GM23248 (cell line): ENCODE results near the gene ACO2.

ENCODE experiments used
- EZH2 ChIP-seq: fragments of 200-600 bp; sonication (generic); IDR thresholded peaks from 2 replicates; pipeline ENCODE4 v1.6.1; 2018; ENCODE audit warnings: antibody characterized with exemption, mild to moderate bottlenecking; ENCODE audit not compliant: insufficient read depth, poor library complexity, severe bottlenecking
- EZH2phosphoT487 ChIP-seq: fragments of 200-600 bp; sonication (generic); IDR thresholded peaks from 2 replicates; pipeline ENCODE4 v1.6.1; 2018; ENCODE audit warnings: antibody characterized with exemption, moderate library complexity, mild to moderate bottlenecking, low read depth; ENCODE audit not compliant: insufficient read depth

DNA sequence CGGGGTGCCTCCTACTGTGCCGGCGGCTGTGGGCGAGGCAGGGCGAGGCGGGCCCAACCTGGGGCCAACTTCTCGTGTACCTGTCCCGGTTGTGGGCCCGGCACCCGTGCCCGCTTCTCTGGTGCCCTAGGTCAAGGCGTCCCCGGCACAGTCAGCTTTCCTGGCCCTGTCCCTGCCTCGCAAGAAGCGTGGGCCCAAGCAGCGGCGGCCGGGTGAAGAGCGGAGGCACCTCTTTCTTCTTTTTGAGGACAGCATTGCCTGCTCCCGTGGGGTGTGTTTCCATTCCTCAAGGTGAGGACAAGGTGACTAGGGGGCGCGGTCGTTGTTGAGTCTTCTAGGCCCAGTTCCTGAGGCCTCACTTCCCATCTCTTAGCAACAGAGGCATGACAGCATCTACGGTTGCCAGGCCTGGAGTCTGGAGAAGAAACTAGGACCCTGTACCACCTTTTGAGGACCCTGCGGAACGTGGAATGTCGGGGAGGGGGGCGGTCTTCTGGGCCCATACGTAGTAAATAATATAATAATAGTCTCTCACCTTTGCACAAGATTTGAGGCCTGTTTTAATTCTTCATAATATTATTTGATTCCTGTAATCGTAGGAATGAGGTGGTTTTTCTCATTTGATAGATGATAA is 418 bp downstream of the ACO2 start:
- no peak for TF ChIP-seq EZH2
- no peak for TF ChIP-seq EZH2phosphoT487
